Mononuclear cell (primary cell): ENCODE results near the gene SNX5. TPM values are rescaled to one million over a fixed set of nuclear protein-coding genes. Genes with fewer than 3 reads are reported as not detected.

Experiments
- H3K27me3 ChIP-seq: 2 replicates; pipeline ENCODE4 v1.6.0; 2011; ENCODE audit warnings: low read length, control low read depth; ENCODE audit not compliant: insufficient read depth
- H3K4me1 ChIP-seq: 2 replicates; pipeline ENCODE4 v1.5.1; 2011; ENCODE audit warnings: mild to moderate bottlenecking, low read length, control low read depth; ENCODE audit not compliant: insufficient read depth
- H3K4me3 ChIP-seq: 2 replicates; pipeline ENCODE4 v1.5.1; 2011; ENCODE audit warnings: mild to moderate bottlenecking, low read length, moderate library complexity
- H3K9me3 ChIP-seq: 2 replicates; pipeline ENCODE4 v1.5.1; 2011; ENCODE audit warnings: low read depth, mild to moderate bottlenecking, control low read depth, low read length
- total RNA-seq: library from RNA; depleted of rRNA; stranded (reverse); fragments of >200 nt; gene quantifications from one replicate; pipeline ENCODE4 v1.2.3, GENCODE V29; 2012

Gene SNX5
- total RNA-seq, 1 donor = 75.1 TPM

GRCh38 chr20:17944854-17945474, 23.6 kb downstream of the SNX5 start:
- Histone ChIP-seq H3K9me3 (no peaks in the 10 kb centered on the region), H3K4me3 (no peak overlapping the region), H3K4me1 (peaks cover under 1% of the 10 kb centered on the region), H3K27me3 (no peaks in the 10 kb centered on the region)

DNA sequence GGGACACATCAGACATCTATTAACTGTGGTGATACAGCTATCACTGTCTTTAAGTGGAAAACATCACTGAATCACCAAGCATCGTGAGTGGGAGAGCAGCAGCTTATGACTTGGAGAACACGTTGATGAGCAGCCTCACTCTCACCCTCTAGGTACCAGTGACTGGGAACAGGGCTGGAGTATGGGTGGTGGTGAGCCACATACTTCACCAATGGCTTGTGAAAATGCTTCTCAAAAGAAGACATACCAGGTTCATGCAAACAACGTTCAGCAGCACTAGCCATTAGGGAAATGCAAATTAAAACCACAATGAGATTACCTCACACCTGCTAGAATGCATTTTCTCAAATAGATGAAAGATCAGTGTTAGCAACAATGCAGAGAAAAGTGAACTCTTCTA, 25.3 kb downstream of the SNX5 start:
- Histone ChIP-seq H3K9me3 (no peaks in the 10 kb centered on the region), H3K27me3 (no peaks in the 10 kb centered on the region)

DNA sequence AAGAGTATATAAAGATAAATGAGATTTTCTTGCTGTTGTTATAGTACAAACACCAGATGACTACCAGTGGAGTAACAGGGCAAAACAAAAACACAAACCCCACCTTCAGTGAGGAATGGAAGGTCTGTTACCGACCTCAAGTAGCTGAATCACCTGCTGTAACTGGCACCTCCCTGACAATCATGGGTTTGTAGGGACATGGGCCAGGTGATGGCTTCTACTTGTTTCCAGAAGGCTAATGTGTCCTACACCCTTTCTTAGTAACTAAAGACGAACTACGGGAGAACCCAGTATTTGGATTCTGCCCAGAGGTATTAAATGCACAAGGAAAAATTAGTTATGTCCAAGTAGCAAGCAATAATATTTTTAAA, 26.8 kb downstream of the SNX5 start:
- Histone ChIP-seq H3K9me3 (no peaks in the 10 kb centered on the region), H3K4me1 (peaks cover 16% of the 10 kb centered on the region), H3K4me3 (no peak overlapping the region), H3K27me3 (no peaks in the 10 kb centered on the region)

More for the DNA sequence above, 25.3 kb downstream of the SNX5 start:
- H3K4me1 ChIP-seq = peaks cover 16% of the 10 kb centered on the region
- no peak overlapping the region for H3K4me3 ChIP-seq

GRCh38 chr20:17941087-17941825, 27.3 kb downstream of the SNX5 start:
- H3K4me3 ChIP-seq = no peak overlapping the region
- peaks cover 16% of the 10 kb centered on the region for H3K4me1 ChIP-seq
- H3K27me3 ChIP-seq = no peaks in the 10 kb centered on the region
- no peaks in the 10 kb centered on the region for H3K9me3 ChIP-seq

GRCh38 chr20:17940224-17940971, 28.2 kb downstream of the SNX5 start:
- Histone ChIP-seq H3K27me3 (no peaks in the 10 kb centered on the region), H3K9me3 (no peaks in the 10 kb centered on the region), H3K4me3 (no peak overlapping the region), H3K4me1 (peaks cover 16% of the 10 kb centered on the region)

DNA sequence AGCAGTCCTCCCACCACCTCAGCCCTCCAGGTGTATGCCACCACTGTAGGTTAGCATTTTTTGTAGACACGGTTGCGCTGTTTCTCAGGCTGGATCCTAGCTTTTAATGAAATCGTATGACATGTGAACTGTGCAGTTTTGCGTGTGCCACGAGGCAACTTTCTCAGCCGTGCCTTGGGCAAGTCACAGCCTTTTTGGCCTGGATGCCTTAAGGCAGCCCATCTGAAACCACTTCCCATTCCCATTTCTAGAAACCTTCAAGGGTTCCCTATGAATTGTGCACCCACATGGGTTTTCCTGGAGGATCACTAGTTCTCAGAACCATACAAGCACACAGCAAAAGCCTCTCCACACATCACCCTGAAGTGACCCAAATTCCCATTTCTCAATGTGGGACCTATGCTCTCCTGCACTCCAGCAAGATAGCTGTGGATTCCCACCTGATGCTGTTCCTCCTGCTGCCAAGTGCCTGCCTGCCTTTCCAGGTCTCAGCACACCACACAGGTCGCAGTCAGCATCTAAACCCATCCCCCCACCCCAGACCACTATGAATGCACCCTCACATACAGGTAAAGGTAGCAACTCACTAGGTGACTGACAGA, 28.9 kb downstream of the SNX5 start:
- H3K27me3 ChIP-seq = no peaks in the 10 kb centered on the region
- H3K9me3 ChIP-seq = no peaks in the 10 kb centered on the region
- H3K4me3 ChIP-seq = no peak overlapping the region
- H3K4me1 ChIP-seq = peaks cover 16% of the 10 kb centered on the region

GRCh38 chr20:17938871-17939619, 29.5 kb downstream of the SNX5 start:
- Histone ChIP-seq H3K4me3 (no peak overlapping the region), H3K9me3 (no peaks in the 10 kb centered on the region), H3K4me1 (peaks cover 16% of the 10 kb centered on the region), H3K27me3 (no peaks in the 10 kb centered on the region)

- H3K27me3 ChIP-seq = no peaks in the 10 kb centered on the region
- no peaks in the 10 kb centered on the region for H3K9me3 ChIP-seq
- H3K4me1 ChIP-seq = peaks cover 16% of the 10 kb centered on the region
- no peak overlapping the region for H3K4me3 ChIP-seq
Observed at GRCh38 chr20:17936761-17937732, 31.5 kb downstream of the SNX5 start.

DNA sequence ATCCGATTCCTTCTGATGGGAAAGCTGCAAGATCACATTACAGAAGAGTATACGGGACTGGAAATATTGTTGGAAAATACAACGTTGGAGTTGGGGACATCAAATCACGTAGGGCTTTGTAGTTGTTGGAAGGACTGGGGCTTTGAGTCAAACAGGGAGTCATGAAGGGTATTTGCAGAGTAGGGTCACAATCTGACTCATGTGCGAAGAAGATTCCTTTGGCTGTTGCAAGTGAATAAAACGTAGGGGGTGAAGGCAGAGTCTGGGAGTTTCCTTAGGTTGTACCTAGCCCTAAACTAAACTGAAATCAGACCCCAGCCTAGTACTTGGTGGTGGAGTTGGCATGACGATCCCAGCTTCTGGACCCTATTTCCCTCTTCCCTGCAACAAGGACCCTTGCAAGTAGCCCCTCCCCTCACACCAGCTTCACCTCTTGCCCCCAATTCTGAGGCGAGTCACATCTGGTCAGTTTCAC, 32.3 kb downstream of the SNX5 start:
- Histone ChIP-seq H3K4me1 (peaks cover 16% of the 10 kb centered on the region), H3K4me3 (no peak overlapping the region), H3K9me3 (no peaks in the 10 kb centered on the region), H3K27me3 (no peaks in the 10 kb centered on the region)

GRCh38 chr20:17935761-17936160, 32.8 kb downstream of the SNX5 start:
- peaks cover 16% of the 10 kb centered on the region for H3K4me1 ChIP-seq
- H3K27me3 ChIP-seq = no peaks in the 10 kb centered on the region
- no peaks in the 10 kb centered on the region for H3K9me3 ChIP-seq
- no peak overlapping the region for H3K4me3 ChIP-seq

DNA sequence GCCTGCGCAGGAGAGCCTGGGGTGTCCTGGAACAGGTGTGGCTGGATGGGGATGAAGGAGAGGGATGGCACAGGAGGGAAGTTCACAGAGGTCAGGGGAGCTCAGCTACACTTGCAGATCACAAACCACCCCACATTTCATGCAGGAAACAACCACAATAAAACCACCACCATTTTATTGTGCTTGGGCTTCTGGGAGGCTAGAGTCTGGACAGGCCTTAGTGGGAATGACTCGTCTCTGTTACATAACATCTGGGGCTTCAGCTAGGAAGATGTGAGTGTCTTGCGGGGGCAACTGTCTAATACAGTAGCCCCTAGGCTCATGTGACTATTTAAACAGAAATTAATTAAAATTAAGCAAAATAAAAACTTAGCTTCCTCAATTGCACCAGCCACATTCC, 33.4 kb downstream of the SNX5 start:
- H3K4me1 ChIP-seq = peaks cover 16% of the 10 kb centered on the region
- H3K27me3 ChIP-seq = no peaks in the 10 kb centered on the region
- H3K9me3 ChIP-seq = no peaks in the 10 kb centered on the region
- no peak overlapping the region for H3K4me3 ChIP-seq

DNA sequence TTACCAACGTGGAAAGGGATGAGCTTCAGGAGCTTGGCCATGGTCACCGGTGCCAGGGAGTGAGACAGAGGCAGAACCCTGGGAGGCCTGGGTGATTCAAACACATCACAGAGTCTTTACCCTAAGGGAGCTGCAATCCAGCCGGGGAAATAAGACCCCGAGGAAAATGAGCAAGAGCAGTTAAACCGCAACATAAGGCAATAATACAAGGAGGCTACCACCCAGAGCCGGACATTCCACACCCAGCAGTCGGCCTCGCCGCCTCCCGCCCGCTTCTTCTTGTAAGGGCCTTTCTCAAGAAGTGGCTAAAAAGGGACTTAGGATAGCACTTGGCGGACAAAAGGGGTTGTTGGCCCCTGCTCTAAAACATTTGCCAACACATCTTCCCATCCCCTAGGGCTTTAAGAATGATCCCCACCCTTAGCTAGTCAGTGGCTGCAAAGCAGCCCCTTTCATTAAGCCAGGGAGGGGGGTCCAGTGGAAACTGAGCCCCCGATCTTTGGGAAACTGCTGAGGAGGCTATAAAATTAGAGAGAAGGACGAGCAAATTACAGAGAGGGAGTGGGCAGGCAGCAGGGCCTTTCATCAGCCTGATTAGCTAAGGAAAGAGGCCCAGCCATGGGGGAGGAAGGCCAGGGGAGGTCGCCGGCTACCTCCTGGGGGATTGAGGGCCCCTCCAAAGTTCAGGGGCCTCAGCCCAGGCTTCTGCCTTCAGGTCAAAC, 34.3 kb downstream of the SNX5 start:
- Histone ChIP-seq H3K9me3 (no peaks in the 10 kb centered on the region), H3K27me3 (no peaks in the 10 kb centered on the region), H3K4me3 (no peak overlapping the region), H3K4me1 (peaks cover 8% of the 10 kb centered on the region)

DNA sequence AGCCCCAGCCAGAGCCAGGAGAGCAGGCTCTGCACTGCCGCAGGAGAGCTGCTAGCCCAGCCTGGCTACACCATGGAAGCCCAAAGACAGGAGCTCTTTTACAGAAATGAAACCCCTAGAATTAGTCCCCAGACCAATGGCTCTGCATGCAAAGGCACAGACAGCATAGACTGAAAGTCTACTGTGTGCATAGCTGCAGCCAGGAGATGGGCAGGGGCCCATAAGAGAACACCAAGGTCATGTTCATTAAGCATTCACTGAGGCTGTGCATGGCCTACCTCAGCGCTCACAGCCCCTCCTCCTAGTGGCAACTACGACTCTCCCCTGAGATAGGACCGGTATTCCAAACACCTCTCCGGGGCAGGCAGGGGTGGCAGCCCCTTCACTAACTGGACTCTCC, 34.9 kb downstream of the SNX5 start:
- H3K4me3 ChIP-seq = no peak overlapping the region

More for the DNA sequence above, 34.9 kb downstream of the SNX5 start:
- no peaks in the 10 kb centered on the region for H3K9me3 ChIP-seq
- no peaks in the 10 kb centered on the region for H3K27me3 ChIP-seq
- peaks cover 2% of the 10 kb centered on the region for H3K4me1 ChIP-seq
